HFF-Myc (cell line): Measurements from ENCODE around the gene PKD1L1.
A peak's percentile ranks its signal among the peaks of the same experiment; 100 is the strongest.
"Not testable (repeated sequence)": the region's sequence is repeated elsewhere in the genome, so short reads cannot be mapped to it uniquely, and the experiment has no call there.

Source experiments
- DNase-seq: peaks from one replicate; pipeline ENCODE4 v3.0.0-alpha.2; 2011; ENCODE audit warnings: low read depth; ENCODE audit errors: extremely low read depth
- H3K4me3 ChIP-seq: replicated peaks from 2 replicates; pipeline ENCODE4 v1.5.1; 2011; ENCODE audit warnings: low read depth, mild to moderate bottlenecking, control low read depth, low read length
- CTCF ChIP-seq: IDR thresholded peaks from 2 replicates; pipeline ENCODE4 v1.5.1; 2012; ENCODE audit warnings: mild to moderate bottlenecking, low read depth, low read length, control low read depth; ENCODE audit errors: missing control alignments

PKD1L1 gene

GRCh38 chr7:47931005-47932004, 17.0 kb downstream of the PKD1L1 start:
- H3K4me3 ChIP-seq: no peak overlapping the region
- no peak for TF ChIP-seq CTCF
- DNase-seq: no peak

- DNase-seq: no peak
- TF ChIP-seq CTCF: no peak
- no peak overlapping the region for H3K4me3 ChIP-seq
Measured at GRCh38 chr7:47924266-47924665, 24.0 kb downstream of the PKD1L1 start.

- not testable (repeated sequence) for H3K4me3 ChIP-seq, DNase-seq
Measured at GRCh38 chr7:47923081-47923875, 25.0 kb downstream of the PKD1L1 start.

GRCh38 chr7:47916514-47916913, 31.8 kb downstream of the PKD1L1 start:
- H3K4me3 ChIP-seq, DNase-seq: not testable (repeated sequence)

GRCh38 chr7:47915616-47915976, 32.7 kb downstream of the PKD1L1 start:
- H3K4me3 ChIP-seq: no peak overlapping the region
- DNase-seq: no peak
- TF ChIP-seq CTCF: no peak

- no peak overlapping the region for H3K4me3 ChIP-seq
- peak; percentile 42 for DNase-seq
- TF ChIP-seq CTCF: no peak
Measured at GRCh38 chr7:47914717-47915615, 33.3 kb downstream of the PKD1L1 start.

- TF ChIP-seq CTCF: no peak
- no peak for DNase-seq
- H3K4me3 ChIP-seq: no peak overlapping the region
Measured at GRCh38 chr7:47912332-47912731, 35.9 kb downstream of the PKD1L1 start.
